HEK293 (cell line): ENCODE measurements around the gene IL1RN.

Source experiments
- CTCF ChIA-PET: fragments of 350-600 bp; formaldehyde crosslinking; extraction: SDS; loops from one replicate; lab custom pipeline; 2021; ENCODE audit warnings: antibody characterized with exemption; lab: Yijun Ruan, JAX
- POLR2A ChIA-PET: fragments of 300-600 bp; formaldehyde crosslinking; extraction: SDS; loops from one replicate; lab custom pipeline; 2020; ENCODE audit warnings: antibody characterized with exemption, inconsistent platforms; lab: Yijun Ruan, JAX
- H3K27ac ChIP-seq: fragments of 200-500 bp; sonication (Bioruptor generic); 2 replicates; pipeline ENCODE4 v1.5.1; 2014; ENCODE audit warnings: low read depth, low read length, control low read depth, inconsistent platforms; ENCODE audit errors: extremely low read depth
- H3K36me3 ChIP-seq, 2 experiments: fragments of 200-500 bp in 1 of 2; sonication (Bioruptor generic) in 1 of 2; 1 replicate in 1 of 2; 2 replicates in 1 of 2; pipeline ENCODE4 v1.5.1; 2014 to 2017; ENCODE audit warnings: inconsistent platforms in 2 of 2, low read length in 2 of 2; ENCODE audit not compliant: control insufficient read depth in 2 of 2, insufficient read depth in 1 of 2
- H3K4me1 ChIP-seq: fragments of 200-500 bp; sonication (Bioruptor generic); 2 replicates; pipeline ENCODE4 v1.5.1; 2014; ENCODE audit warnings: mild to moderate bottlenecking, low read length, inconsistent platforms; ENCODE audit not compliant: control insufficient read depth, insufficient read depth
- H3K4me3 ChIP-seq: 2 replicates; pipeline ENCODE4 v1.5.1; 2011; ENCODE audit warnings: low read depth, mild to moderate bottlenecking, control low read depth, low read length, moderate library complexity
- H3K9me3 ChIP-seq: fragments of 200-500 bp; sonication (Bioruptor generic); 2 replicates; pipeline ENCODE4 v1.5.1; 2014; ENCODE audit warnings: low read depth, low read length, inconsistent platforms; ENCODE audit not compliant: control insufficient read depth, insufficient read depth
- CTCF ChIP-seq: fragments of 450-650 bp; formaldehyde crosslinking; IDR thresholded peaks from 2 replicates; pipeline ENCODE4 v1.5.1; 2016; ENCODE audit warnings: missing biosample characterization, missing genetic modification characterization
- GLI2 ChIP-seq: fragments of 450-650 bp; formaldehyde crosslinking; IDR thresholded peaks from 2 replicates; pipeline ENCODE4; 2017; ENCODE audit warnings: missing biosample characterization, missing genetic modification characterization, low read depth, borderline replicate concordance
- GLIS1 ChIP-seq: fragments of 450-650 bp; formaldehyde crosslinking; IDR thresholded peaks from 2 replicates; pipeline ENCODE4 v1.5.1; 2016; ENCODE audit warnings: missing biosample characterization, missing genetic modification characterization
- HOXC10 ChIP-seq: sonication (generic); formaldehyde crosslinking; IDR thresholded peaks from 2 replicates; pipeline ENCODE4 v1.8.1; 2023; ENCODE audit warnings: mild to moderate bottlenecking, missing genetic modification reagents
- OVOL3 ChIP-seq: fragments of 450-650 bp; formaldehyde crosslinking; IDR thresholded peaks from 2 replicates; pipeline ENCODE4 v1.5.1; 2016; ENCODE audit warnings: missing biosample characterization, missing genetic modification characterization
- PRDM6 ChIP-seq: fragments of 450-650 bp; formaldehyde crosslinking; IDR thresholded peaks from 2 replicates; pipeline ENCODE4 v1.5.1; 2017; ENCODE audit warnings: missing biosample characterization, missing genetic modification characterization
- YY1 ChIP-seq: fragments of 450-650 bp; formaldehyde crosslinking; IDR thresholded peaks from 2 replicates; pipeline ENCODE4 v1.5.1; 2018; ENCODE audit warnings: missing biosample characterization, missing genetic modification characterization
- ZNF132 ChIP-seq: fragments of 450-650 bp; formaldehyde crosslinking; IDR thresholded peaks from 2 replicates; pipeline ENCODE4 v1.5.1; 2017; ENCODE audit warnings: missing biosample characterization, missing genetic modification characterization, borderline replicate concordance
- ZNF146 ChIP-seq: fragments of 450-650 bp; formaldehyde crosslinking; IDR thresholded peaks from 2 replicates; pipeline ENCODE4 v1.5.1; 2016; ENCODE audit warnings: missing biosample characterization, missing genetic modification characterization
- ZNF169 ChIP-seq: fragments of 450-650 bp; formaldehyde crosslinking; IDR thresholded peaks from 2 replicates; pipeline ENCODE4 v1.5.1; 2016; ENCODE audit warnings: missing biosample characterization, missing genetic modification characterization
- ZNF350 ChIP-seq: fragments of 450-650 bp; formaldehyde crosslinking; IDR thresholded peaks from 2 replicates; pipeline ENCODE4 v1.5.0; 2017; ENCODE audit warnings: missing biosample characterization, mild to moderate bottlenecking, missing genetic modification characterization
- ZNF416 ChIP-seq: fragments of 450-650 bp; formaldehyde crosslinking; IDR thresholded peaks from 2 replicates; pipeline ENCODE4 v1.5.1; 2016; ENCODE audit warnings: missing biosample characterization, missing genetic modification characterization
- ZNF501 ChIP-seq: fragments of 450-650 bp; formaldehyde crosslinking; IDR thresholded peaks from 2 replicates; pipeline ENCODE4 v1.5.1; 2016; ENCODE audit warnings: missing biosample characterization, missing genetic modification characterization
- ZNF514 ChIP-seq: fragments of 450-650 bp; formaldehyde crosslinking; IDR thresholded peaks from 2 replicates; pipeline ENCODE4 v1.5.1; 2016; ENCODE audit warnings: missing biosample characterization, missing genetic modification characterization
- ZNF530 ChIP-seq: fragments of 450-650 bp; formaldehyde crosslinking; IDR thresholded peaks from 2 replicates; pipeline ENCODE4 v1.5.1; 2016; ENCODE audit warnings: low read depth, missing biosample characterization, missing genetic modification characterization
- ZNF544 ChIP-seq: fragments of 450-650 bp; formaldehyde crosslinking; IDR thresholded peaks from 2 replicates; pipeline ENCODE4 v1.5.0; 2017; ENCODE audit warnings: missing biosample characterization, missing genetic modification characterization
- ZNF654 ChIP-seq: fragments of 450-650 bp; formaldehyde crosslinking; IDR thresholded peaks from 2 replicates; pipeline ENCODE4 v1.5.1; 2016; ENCODE audit warnings: low read depth, missing biosample characterization, missing genetic modification characterization
- ZNF670 ChIP-seq: fragments of 450-650 bp; formaldehyde crosslinking; IDR thresholded peaks from 2 replicates; pipeline ENCODE4 v1.5.1; 2016; ENCODE audit warnings: missing biosample characterization, missing genetic modification characterization, low read depth
- ZNF692 ChIP-seq: fragments of 450-650 bp; formaldehyde crosslinking; IDR thresholded peaks from 2 replicates; pipeline ENCODE4 v1.5.1; 2016; ENCODE audit warnings: missing biosample characterization, missing genetic modification characterization
- ZNF843 ChIP-seq: fragments of 450-650 bp; formaldehyde crosslinking; IDR thresholded peaks from 2 replicates; pipeline ENCODE4 v1.5.1; 2016; ENCODE audit warnings: missing biosample characterization, missing genetic modification characterization
- ZSCAN4 ChIP-seq: fragments of 450-650 bp; formaldehyde crosslinking; IDR thresholded peaks from 2 replicates; pipeline ENCODE4 v1.5.1; 2017; ENCODE audit warnings: missing biosample characterization, missing genetic modification characterization

IL1RN gene

GRCh38 chr2:113134717-113135116 is 7.3 kb downstream of the IL1RN start:
- POLR2A ChIA-PET: no interaction called here
- CTCF ChIA-PET: interaction anchor here (0.7 to 9.6 kb wide), 6 partner anchors 15 to 255 kb away, joined by 3 to 177 read pairs (median 35); no protein-coding TSS in a partner anchor
- Histone ChIP-seq H3K4me1 (no peaks in the 10 kb centered on the region), H3K36me3 (no peaks in the 10 kb centered on the region), H3K4me3 (no peak overlapping the region), H3K27ac (no peak overlapping the region), H3K9me3 (no peaks in the 10 kb centered on the region)
- TF ChIP-seq ZNF350 (tag by site-specific recombination) (no peak), ZNF530 (tag by site-specific recombination) (no peak), ZNF514 (no peak), YY1 (tag by site-specific recombination) (no peak)

GRCh38 chr2:113135317-113135716 is 7.9 kb downstream of the IL1RN start:
- CTCF ChIA-PET: interaction anchor here (0.6 to 9.6 kb wide), 8 partner anchors 10 to 254 kb away, joined by 3 to 177 read pairs (median 4); no protein-coding TSS in a partner anchor

GRCh38 chr2:113136828-113137775 is 9.7 kb downstream of the IL1RN start:
- no peak overlapping the region for H3K4me3 ChIP-seq
- ChIA-PET CTCF (interaction anchor here (0.6 to 9.6 kb wide), 39 partner anchors 8 to 259 kb away, joined by 3 to 177 read pairs (median 6); partner anchors contain the start of gene IL1RN), POLR2A (no interaction called here)
- no peaks in the 10 kb centered on the region for H3K9me3 ChIP-seq
- no peaks in the 10 kb centered on the region for H3K4me1 ChIP-seq
- TF ChIP-seq GLIS1 (tag by site-specific recombination) (no peak), CTCF (tag by site-specific recombination) (0 out of 2 replicates have a peak, but pooled peaks have one; percentile 26), ZNF654 (peak; percentile 47)
- no peak overlapping the region for H3K27ac ChIP-seq
- no peaks in the 10 kb centered on the region for H3K36me3 ChIP-seq

More at GRCh38 chr2:113135317-113135716, 7.9 kb downstream of the IL1RN start:
- no peak overlapping the region for H3K27ac ChIP-seq
- H3K4me1 ChIP-seq: no peaks in the 10 kb centered on the region
- no peak overlapping the region for H3K4me3 ChIP-seq
- no peaks in the 10 kb centered on the region for H3K9me3 ChIP-seq
- POLR2A ChIA-PET: no interaction called here
- TF ChIP-seq ZNF843 (tag by site-specific recombination): no peak
- H3K36me3 ChIP-seq: no peaks in the 10 kb centered on the region

GRCh38 chr2:113137827-113138226 is 10.4 kb downstream of the IL1RN start:
- no peaks in the 10 kb centered on the region for H3K36me3 ChIP-seq
- H3K27ac ChIP-seq: no peak overlapping the region
- no peaks in the 10 kb centered on the region for H3K9me3 ChIP-seq
- ChIA-PET CTCF (interaction anchor here (0.5 to 9.6 kb wide), 42 partner anchors 9 to 914 kb away, joined by 3 to 177 read pairs (median 6); partner anchors contain the start of gene IL1RN), POLR2A (no interaction called here)
- no peak overlapping the region for H3K4me3 ChIP-seq
- no peaks in the 10 kb centered on the region for H3K4me1 ChIP-seq
- TF ChIP-seq ZNF843 (tag by site-specific recombination): no peak
- TF ChIP-seq ZNF501 (tag by site-specific recombination): no peak
- no peak for TF ChIP-seq ZNF169 (tag by site-specific recombination)
- no peak for TF ChIP-seq ZNF692 (tag by site-specific recombination)
- no peak for TF ChIP-seq HOXC10 (CRISPR knock-in tag)
- TF ChIP-seq PRDM6 (tag by site-specific recombination): no peak
- no peak for TF ChIP-seq ZNF416
- no peak for TF ChIP-seq GLI2 (tag by site-specific recombination)
- no peak for TF ChIP-seq ZNF132
- no peak for TF ChIP-seq OVOL3 (tag by site-specific recombination)
- TF ChIP-seq ZNF544 (tag by site-specific recombination): no peak
- no peak for TF ChIP-seq ZSCAN4 (tag by site-specific recombination)
- TF ChIP-seq ZNF146 (tag by site-specific recombination): no peak
- TF ChIP-seq ZNF670: no peak
